Measurements from ENCODE around the gene ZG16B.

The ZG16B gene

DNA sequence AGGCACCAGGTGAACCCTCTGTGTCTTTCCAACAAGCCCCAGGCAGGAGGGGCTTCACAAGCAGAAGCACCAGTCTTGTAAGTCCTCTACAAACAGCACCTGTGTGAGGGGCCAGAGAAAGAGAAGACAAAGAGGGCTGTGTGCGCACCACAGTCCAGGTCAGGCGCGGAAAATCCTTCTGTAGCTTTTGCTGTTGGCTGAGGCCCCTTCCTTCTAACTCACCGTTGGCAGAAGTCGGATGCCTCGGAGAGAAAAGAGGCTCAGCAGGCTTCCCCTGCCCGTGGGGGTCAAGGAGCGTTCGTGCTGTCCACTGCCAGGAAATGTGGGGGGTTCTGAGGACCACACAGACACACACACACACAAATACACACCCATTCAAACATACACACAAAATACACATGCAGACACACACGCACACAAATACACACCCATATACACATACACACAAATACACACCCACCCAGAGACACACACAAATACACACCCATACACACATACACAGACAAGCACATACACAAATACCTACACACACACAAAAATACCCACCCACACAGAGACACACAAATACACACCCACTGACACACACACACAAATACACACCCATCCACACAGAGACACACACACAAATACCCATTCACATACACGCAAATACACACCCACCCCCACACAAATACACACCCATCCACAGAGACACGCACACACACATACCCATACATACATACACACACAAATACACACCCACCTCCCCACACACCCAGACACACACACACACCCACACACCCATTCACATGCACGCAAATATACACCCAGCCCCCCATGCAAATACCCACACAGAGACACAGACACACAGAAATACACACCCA lies 6.8 kb downstream of the ZG16B start (continued):
- no peak for TF ChIP-seq ZNF341 (tag by site-specific recombination; IDR thresholded peaks at IDR 0.05; ENCODE audit: low read depth)
- no peak for TF ChIP-seq KLF8 (tag by site-specific recombination; IDR thresholded peaks at IDR 0.05)
- TF ChIP-seq, protein P1, sequence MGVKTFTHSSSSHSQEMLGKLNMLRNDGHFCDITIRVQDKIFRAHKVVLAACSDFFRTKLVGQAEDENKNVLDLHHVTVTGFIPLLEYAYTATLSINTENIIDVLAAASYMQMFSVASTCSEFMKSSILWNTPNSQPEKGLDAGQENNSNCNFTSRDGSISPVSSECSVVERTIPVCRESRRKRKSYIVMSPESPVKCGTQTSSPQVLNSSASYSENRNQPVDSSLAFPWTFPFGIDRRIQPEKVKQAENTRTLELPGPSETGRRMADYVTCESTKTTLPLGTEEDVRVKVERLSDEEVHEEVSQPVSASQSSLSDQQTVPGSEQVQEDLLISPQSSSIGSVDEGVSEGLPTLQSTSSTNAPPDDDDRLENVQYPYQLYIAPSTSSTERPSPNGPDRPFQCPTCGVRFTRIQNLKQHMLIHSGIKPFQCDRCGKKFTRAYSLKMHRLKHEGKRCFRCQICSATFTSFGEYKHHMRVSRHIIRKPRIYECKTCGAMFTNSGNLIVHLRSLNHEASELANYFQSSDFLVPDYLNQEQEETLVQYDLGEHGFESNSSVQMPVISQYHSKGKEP (tag by site-specific recombination; IDR thresholded peaks at IDR 0.05) = no peak
- TF ChIP-seq, protein P2, sequence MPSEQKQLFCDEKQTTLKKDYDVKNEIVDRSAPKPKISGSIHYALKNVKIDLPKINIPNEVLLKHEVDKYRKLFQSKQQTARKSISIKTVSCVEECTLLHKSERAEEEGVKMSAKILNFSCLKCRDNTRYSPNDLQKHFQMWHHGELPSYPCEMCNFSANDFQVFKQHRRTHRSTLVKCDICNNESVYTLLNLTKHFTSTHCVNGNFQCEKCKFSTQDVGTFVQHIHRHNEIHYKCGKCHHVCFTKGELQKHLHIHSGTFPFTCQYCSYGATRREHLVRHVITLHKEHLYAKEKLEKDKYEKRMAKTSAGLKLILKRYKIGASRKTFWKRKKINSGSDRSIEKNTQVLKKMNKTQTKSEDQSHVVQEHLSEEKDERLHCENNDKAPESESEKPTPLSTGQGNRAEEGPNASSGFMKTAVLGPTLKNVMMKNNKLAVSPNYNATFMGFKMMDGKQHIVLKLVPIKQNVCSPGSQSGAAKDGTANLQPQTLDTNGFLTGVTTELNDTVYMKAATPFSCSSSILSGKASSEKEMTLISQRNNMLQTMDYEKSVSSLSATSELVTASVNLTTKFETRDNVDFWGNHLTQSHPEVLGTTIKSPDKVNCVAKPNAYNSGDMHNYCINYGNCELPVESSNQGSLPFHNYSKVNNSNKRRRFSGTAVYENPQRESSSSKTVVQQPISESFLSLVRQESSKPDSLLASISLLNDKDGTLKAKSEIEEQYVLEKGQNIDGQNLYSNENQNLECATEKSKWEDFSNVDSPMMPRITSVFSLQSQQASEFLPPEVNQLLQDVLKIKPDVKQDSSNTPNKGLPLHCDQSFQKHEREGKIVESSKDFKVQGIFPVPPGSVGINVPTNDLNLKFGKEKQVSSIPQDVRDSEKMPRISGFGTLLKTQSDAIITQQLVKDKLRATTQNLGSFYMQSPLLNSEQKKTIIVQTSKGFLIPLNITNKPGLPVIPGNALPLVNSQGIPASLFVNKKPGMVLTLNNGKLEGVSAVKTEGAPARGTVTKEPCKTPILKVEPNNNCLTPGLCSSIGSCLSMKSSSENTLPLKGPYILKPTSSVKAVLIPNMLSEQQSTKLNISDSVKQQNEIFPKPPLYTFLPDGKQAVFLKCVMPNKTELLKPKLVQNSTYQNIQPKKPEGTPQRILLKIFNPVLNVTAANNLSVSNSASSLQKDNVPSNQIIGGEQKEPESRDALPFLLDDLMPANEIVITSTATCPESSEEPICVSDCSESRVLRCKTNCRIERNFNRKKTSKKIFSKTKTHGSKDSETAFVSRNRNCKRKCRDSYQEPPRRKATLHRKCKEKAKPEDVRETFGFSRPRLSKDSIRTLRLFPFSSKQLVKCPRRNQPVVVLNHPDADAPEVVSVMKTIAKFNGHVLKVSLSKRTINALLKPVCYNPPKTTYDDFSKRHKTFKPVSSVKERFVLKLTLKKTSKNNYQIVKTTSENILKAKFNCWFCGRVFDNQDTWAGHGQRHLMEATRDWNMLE (tag by site-specific recombination; conservative IDR thresholded peaks at IDR 0.05; ENCODE audit: low read depth) = no peak
- TF ChIP-seq YY2 (tag by site-specific recombination; IDR thresholded peaks at IDR 0.05) = no peak
- no peak for TF ChIP-seq ZNF785 (tag by site-specific recombination; IDR thresholded peaks at IDR 0.05)
- TF ChIP-seq ZNF664 (tag by site-specific recombination; IDR thresholded peaks at IDR 0.05) = no peak
- TF ChIP-seq GLIS1 (tag by site-specific recombination; IDR thresholded peaks at IDR 0.05) = no peak
- no peak for TF ChIP-seq MZF1 (tag by site-specific recombination; IDR thresholded peaks at IDR 0.05; ENCODE audit: borderline replicate concordance)
- TF ChIP-seq, protein P3, sequence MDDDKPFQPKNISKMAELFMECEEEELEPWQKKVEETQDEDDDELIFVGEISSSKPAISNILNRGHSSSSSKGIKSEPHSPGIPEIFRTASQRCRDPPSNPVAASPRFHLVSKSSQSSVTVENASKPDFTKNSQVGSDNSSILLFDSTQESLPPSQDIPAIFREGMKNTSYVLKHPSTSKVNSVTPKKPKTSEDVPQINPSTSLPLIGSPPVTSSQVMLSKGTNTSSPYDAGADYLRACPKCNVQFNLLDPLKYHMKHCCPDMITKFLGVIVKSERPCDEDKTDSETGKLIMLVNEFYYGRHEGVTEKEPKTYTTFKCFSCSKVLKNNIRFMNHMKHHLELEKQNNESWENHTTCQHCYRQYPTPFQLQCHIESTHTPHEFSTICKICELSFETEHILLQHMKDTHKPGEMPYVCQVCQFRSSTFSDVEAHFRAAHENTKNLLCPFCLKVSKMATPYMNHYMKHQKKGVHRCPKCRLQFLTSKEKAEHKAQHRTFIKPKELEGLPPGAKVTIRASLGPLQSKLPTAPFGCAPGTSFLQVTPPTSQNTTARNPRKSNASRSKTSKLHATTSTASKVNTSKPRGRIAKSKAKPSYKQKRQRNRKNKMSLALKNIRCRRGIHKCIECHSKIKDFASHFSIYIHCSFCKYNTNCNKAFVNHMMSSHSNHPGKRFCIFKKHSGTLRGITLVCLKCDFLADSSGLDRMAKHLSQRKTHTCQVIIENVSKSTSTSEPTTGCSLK (tag by site-specific recombination; IDR thresholded peaks at IDR 0.05) = no peak

DNA sequence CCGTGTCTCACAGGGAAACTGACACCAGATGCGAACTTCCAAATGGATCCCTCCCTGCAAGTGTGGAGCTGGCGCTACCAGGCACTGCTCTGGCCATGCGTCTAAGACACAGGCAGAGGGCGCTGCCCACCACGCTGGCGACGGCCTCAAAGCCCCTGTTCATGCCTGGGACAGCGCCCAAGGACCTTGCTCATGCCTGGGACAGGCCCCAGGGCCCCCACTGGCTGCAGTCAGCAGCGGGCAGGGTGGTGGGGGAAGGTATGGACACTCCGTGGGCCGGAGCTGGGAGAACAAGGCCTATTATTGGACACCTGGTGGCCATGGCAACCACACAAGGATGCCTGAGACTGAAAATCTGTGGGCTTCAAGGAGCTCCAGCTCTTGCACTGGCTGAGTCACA lies 8.8 kb downstream of the ZG16B start:
- CTCF ChIA-PET = interaction anchor here (0.6 to 3.0 kb wide), 21 partner anchors 8 to 189 kb away, joined by 3 to 25 read pairs (median 6); partner anchors contain the start of gene ZG16B
- POLR2A ChIA-PET = interaction anchor here (0.5 to 2.0 kb wide), 3 partner anchors 20 to 66 kb away, joined by 3 to 14 read pairs (median 3); no protein-coding TSS in a partner anchor
- Histone ChIP-seq H3K36me3 (ENCODE audit: control insufficient read depth in 2 of 2, insufficient read depth in 1 of 2, low read length in 2 of 2) (no peaks in the 10 kb centered on the region), H3K4me3 (ENCODE audit: low read depth, low read length) (no peak overlapping the region), H3K4me1 (ENCODE audit: control insufficient read depth, insufficient read depth, low read length) (no peaks in the 10 kb centered on the region), H3K9me3 (ENCODE audit: control insufficient read depth, insufficient read depth, low read depth, low read length) (no peaks in the 10 kb centered on the region), H3K27ac (ENCODE audit: extremely low read depth, low read depth, low read length) (no peak overlapping the region)
- TF ChIP-seq ZXDB (tag by site-specific recombination; IDR thresholded peaks at IDR 0.05) (0 out of 2 replicates have a peak, but pooled peaks have one; percentile 24), ZBTB17 (tag by site-specific recombination; IDR thresholded peaks at IDR 0.05) (peak; percentile 44), ZNF335 (tag by site-specific recombination; conservative IDR thresholded peaks at IDR 0.05) (peak; percentile 66), YY1 (tag by site-specific recombination; IDR thresholded peaks at IDR 0.05) (no peak), ZNF600 (tag by site-specific recombination; IDR thresholded peaks at IDR 0.05) (peak; percentile 55), ZNF510 (tag by site-specific recombination; IDR thresholded peaks at IDR 0.05; ENCODE audit: insufficient replicate concordance) (no peak), ZNF677 (tag by site-specific recombination; IDR thresholded peaks at IDR 0.05) (no peak), EGR2 (tag by site-specific recombination; IDR thresholded peaks at IDR 0.05; ENCODE audit: low read depth) (peak; percentile 49), ZNF274 (IDR thresholded peaks at IDR 0.05; ENCODE audit: low read length) (no peak), ZNF274 (tag by site-specific recombination; IDR thresholded peaks at IDR 0.05; ENCODE audit: borderline replicate concordance) (no peak), ZFHX2 (tag by site-specific recombination; conservative IDR thresholded peaks at IDR 0.05) (peak; percentile 55), ZNF248 (tag by site-specific recombination; IDR thresholded peaks at IDR 0.05) (no peak), GLIS2 (tag by site-specific recombination; IDR thresholded peaks at IDR 0.05) (0 out of 2 replicates have a peak, but pooled peaks have one; percentile 23), ZFP37 (tag by site-specific recombination; IDR thresholded peaks at IDR 0.05) (no peak)
- TF ChIP-seq, protein P4, sequence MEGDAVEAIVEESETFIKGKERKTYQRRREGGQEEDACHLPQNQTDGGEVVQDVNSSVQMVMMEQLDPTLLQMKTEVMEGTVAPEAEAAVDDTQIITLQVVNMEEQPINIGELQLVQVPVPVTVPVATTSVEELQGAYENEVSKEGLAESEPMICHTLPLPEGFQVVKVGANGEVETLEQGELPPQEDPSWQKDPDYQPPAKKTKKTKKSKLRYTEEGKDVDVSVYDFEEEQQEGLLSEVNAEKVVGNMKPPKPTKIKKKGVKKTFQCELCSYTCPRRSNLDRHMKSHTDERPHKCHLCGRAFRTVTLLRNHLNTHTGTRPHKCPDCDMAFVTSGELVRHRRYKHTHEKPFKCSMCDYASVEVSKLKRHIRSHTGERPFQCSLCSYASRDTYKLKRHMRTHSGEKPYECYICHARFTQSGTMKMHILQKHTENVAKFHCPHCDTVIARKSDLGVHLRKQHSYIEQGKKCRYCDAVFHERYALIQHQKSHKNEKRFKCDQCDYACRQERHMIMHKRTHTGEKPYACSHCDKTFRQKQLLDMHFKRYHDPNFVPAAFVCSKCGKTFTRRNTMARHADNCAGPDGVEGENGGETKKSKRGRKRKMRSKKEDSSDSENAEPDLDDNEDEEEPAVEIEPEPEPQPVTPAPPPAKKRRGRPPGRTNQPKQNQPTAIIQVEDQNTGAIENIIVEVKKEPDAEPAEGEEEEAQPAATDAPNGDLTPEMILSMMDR (tag by site-specific recombination; IDR thresholded peaks at IDR 0.05) = peak; percentile 95
